ENCODE results near the gene MYO7A. TPM values are rescaled to one million over a fixed set of nuclear protein-coding genes. Genes with fewer than 3 reads are reported as not detected.

MYO7A gene
- polyA plus RNA-seq, 1 experiment: not detected

DNA sequence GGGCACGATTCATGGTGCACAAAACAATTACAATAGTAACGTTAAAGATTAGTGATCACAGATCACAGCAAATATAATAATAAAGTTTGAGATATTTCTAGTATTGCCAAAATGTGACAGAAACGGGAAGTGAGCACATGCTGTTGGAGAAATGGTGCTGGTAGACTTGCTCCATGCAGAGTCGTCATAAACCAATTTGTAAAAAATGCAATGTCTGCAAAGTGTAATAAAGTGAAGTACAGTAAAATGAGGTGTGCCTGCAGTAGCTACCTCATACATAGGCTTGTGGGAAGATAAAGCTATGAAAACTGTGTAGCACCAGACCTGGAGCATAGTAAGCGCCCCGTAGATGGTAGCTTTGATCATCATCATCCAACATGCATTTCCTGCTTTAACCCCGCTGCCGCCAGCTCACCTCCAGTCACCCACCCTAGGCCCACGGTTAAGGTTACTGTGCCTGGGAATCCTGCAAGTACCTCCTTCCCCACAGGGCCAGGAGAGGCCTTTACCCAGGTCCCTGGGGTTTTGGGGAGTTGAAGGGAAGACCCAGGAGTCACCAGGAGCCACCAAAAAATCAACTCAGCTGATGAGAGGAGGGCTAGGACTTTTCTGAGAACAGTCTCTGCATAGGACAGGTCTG, 59.2 kb downstream of the MYO7A start:
- TF ChIP-seq, protein P1, sequence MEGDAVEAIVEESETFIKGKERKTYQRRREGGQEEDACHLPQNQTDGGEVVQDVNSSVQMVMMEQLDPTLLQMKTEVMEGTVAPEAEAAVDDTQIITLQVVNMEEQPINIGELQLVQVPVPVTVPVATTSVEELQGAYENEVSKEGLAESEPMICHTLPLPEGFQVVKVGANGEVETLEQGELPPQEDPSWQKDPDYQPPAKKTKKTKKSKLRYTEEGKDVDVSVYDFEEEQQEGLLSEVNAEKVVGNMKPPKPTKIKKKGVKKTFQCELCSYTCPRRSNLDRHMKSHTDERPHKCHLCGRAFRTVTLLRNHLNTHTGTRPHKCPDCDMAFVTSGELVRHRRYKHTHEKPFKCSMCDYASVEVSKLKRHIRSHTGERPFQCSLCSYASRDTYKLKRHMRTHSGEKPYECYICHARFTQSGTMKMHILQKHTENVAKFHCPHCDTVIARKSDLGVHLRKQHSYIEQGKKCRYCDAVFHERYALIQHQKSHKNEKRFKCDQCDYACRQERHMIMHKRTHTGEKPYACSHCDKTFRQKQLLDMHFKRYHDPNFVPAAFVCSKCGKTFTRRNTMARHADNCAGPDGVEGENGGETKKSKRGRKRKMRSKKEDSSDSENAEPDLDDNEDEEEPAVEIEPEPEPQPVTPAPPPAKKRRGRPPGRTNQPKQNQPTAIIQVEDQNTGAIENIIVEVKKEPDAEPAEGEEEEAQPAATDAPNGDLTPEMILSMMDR (IDR thresholded peaks at IDR 0.05; ENCODE audit: low read depth, low read length): no peak
- ChIA-PET POLR2A (no interaction called here), CTCF (interaction anchor here (0.6 to 5.5 kb wide), 16 partner anchors 8 to 367 kb away, joined by 3 to 62 read pairs (median 4); partner anchors contain the start of gene MYO7A)
- no peak overlapping the region for H3K4me3 ChIP-seq (ENCODE audit: low read depth, low read length)
- DNase-seq (ENCODE audit: low read depth, low spot score): no peak
- H3K27me3 ChIP-seq (ENCODE audit: control insufficient read depth, insufficient read depth, low read length): peaks cover 20% of the 10 kb centered on the region
- no peaks in the 10 kb centered on the region; the same call in 1 of the 2 replicates for H3K9me3 ChIP-seq (ENCODE audit: control insufficient read depth, insufficient read depth, low read length)
- no peak overlapping the region for H3K27ac ChIP-seq (ENCODE audit: low read depth, low read length)

- no peak overlapping the region for H3K4me3 ChIP-seq (ENCODE audit: low read depth, low read length)
- peak; percentile 53 for DNase-seq (ENCODE audit: low read depth, low spot score)
- no peaks in the 10 kb centered on the region; the same call in 1 of the 2 replicates for H3K9me3 ChIP-seq (ENCODE audit: control insufficient read depth, insufficient read depth, low read length)
- no peak overlapping the region for H3K27ac ChIP-seq (ENCODE audit: low read depth, low read length)
- ChIA-PET CTCF (interaction anchor here (0.6 to 5.5 kb wide), 22 partner anchors 8 to 382 kb away, joined by 3 to 62 read pairs (median 4); partner anchors contain the start of gene MYO7A), POLR2A (no interaction called here)
- peaks cover 17% of the 10 kb centered on the region for H3K27me3 ChIP-seq (ENCODE audit: control insufficient read depth, insufficient read depth, low read length)
- TF ChIP-seq, protein P1 (IDR thresholded peaks at IDR 0.05; ENCODE audit: low read depth, low read length): peak; percentile 95
Observed at GRCh38 chr11:77187776-77188632, 60.0 kb downstream of the MYO7A start.

DNA sequence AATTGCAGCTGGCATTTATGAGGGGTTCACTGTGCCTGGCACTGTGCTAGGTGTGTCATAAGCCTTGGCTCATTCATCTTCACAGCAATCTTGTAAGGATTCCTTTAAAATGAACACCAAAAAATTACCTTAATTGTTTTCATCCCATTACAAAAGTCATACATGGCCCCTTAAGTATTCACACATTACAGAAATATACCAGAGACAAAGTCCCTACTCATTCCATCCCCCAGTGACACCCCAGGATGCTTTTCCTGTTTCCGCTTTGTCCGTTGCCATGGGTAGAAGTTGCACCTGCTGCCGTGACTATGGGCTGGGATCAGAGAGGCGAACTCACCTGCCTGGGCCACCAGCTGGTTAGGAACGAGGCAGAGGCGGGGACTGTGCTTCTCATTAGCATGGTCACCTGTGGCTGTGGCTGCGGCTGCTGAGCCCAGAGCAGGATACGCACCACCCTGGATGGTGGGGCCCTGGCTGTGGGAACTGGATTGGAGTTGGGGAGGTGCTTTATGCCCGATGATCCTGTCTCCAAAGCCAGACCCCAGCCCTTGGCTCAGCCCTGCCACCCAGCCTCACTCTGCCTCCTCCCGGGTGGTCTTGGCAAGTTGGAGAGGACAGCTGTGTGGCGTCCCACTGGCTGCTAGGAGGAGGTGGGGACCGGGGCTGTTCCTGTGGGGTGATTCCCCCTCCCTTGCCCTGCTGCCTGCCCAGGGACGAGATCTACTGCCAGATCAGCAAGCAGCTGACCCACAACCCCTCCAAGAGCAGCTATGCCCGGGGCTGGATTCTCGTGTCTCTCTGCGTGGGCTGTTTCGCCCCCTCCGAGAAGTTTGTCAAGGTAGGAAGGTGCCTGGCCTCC, 60.8 kb downstream of the MYO7A start:
- TF ChIP-seq, protein P1 (IDR thresholded peaks at IDR 0.05; ENCODE audit: low read depth, low read length): no peak
- H3K27ac ChIP-seq (ENCODE audit: low read depth, low read length): no peak overlapping the region
- POLR2A ChIA-PET: no interaction called here
- H3K9me3 ChIP-seq (ENCODE audit: control insufficient read depth, insufficient read depth, low read length): no peaks in the 10 kb centered on the region; the same call in 1 of the 2 replicates
- CTCF ChIA-PET: interaction anchor here (0.6 to 5.5 kb wide), 18 partner anchors 7 to 381 kb away, joined by 3 to 62 read pairs (median 5); partner anchors contain the start of gene MYO7A
- DNase-seq (ENCODE audit: low read depth, low spot score): no peak
- no peak overlapping the region for H3K4me3 ChIP-seq (ENCODE audit: low read depth, low read length)
- H3K27me3 ChIP-seq (ENCODE audit: control insufficient read depth, insufficient read depth, low read length): peaks cover 12% of the 10 kb centered on the region

GRCh38 chr11:77189588-77190210, 61.7 kb downstream of the MYO7A start:
- Histone ChIP-seq H3K27me3 (ENCODE audit: control insufficient read depth, insufficient read depth, low read length) (peaks cover 7% of the 10 kb centered on the region), H3K4me3 (ENCODE audit: low read depth, low read length) (no peak overlapping the region), H3K27ac (ENCODE audit: low read depth, low read length) (no peak overlapping the region), H3K9me3 (ENCODE audit: control insufficient read depth, insufficient read depth, low read length) (no peaks in the 10 kb centered on the region; the same call in 1 of the 2 replicates)
- no peak for DNase-seq (ENCODE audit: low read depth, low spot score)
- TF ChIP-seq, protein P1 (IDR thresholded peaks at IDR 0.05; ENCODE audit: low read depth, low read length): no peak
- ChIA-PET POLR2A (no interaction called here), CTCF (interaction anchor here (1.0 to 5.5 kb wide), 4 partner anchors 63 to 367 kb away, joined by 4 to 62 read pairs (median 15); partner anchors contain the start of gene MYO7A)

Measured in AG04450 (cell line).